Measurements from ENCODE around the gene BRME1. TPM values are rescaled to one million over a fixed set of nuclear protein-coding genes. Genes with fewer than 3 reads are reported as not detected.

BRME1 gene
- 10 to 100 TPM; 13.2 to 15.7 TPM for total RNA-seq

GRCh38 chr19:13905634-13906520, at the start of gene BRME1, which contains the start of gene CC2D1A:
Gene BRME1, minus strand, starts transcription at chr19:13906117. Its CDS starts 1,225 bp downstream, at chr19:13904892.
Gene CC2D1A, plus strand, starts transcription at chr19:13906201. Its CDS starts 241 bp downstream, at chr19:13906442.
- Mint-ChIP-seq H3K4me3 (peak within 1 kb of the TSS; percentile 90 to 93), H3K9me3 (no peaks in the 10 kb centered on the region), H3K36me3 (ENCODE audit: insufficient read depth in 2 of 2) (peaks cover 0 to 2% of the 10 kb centered on the region in 2 donors), H3K4me1 (ENCODE audit: low read depth) (peaks cover 31% of the 10 kb centered on the region), H3K27me3 (ENCODE audit: low read depth) (no peaks in the 10 kb centered on the region), H3K27ac (peak within 1 kb of the TSS; percentile 80)
- ATAC-seq (replicated peaks in 1 of 2), result peak; percentile 99
- DNase-seq, result peak; percentile 97

DNA sequence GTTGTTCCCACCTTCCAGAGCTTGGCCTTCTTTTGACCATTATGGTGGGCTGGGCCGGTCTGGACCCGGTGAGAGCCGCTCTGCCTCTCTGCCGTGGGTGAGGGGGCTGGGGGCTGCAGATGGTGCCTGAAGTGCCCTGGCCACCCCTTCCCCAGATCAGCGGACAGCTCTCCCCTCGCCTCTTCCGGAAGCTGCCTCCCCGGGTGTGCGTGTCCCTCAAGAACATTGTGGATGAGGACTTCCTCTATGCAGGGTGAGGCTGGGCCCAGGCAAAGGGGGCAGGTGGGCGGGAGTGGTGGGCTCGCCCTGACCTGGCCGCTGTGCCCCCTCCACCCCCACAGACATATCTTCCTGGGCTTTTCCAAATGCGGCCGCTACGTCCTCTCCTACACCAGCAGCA, 48.3 kb upstream of the BRME1 start:
- peaks cover 0 to 10% of the 10 kb centered on the region in 2 donors for H3K36me3 Mint-ChIP-seq (ENCODE audit: insufficient read depth in 2 of 2)
- H3K9me3 Mint-ChIP-seq, result no peaks in the 10 kb centered on the region
- H3K4me1 Mint-ChIP-seq (ENCODE audit: low read depth), result peaks cover 18% of the 10 kb centered on the region
- no peak overlapping the region for H3K27ac Mint-ChIP-seq
- ATAC-seq (replicated peaks in 1 of 2) (no peak), DNase-seq (no peak)
- H3K27me3 Mint-ChIP-seq (ENCODE audit: low read depth), result no peaks in the 10 kb centered on the region
- H3K4me3 Mint-ChIP-seq, result peak overlapping the region; percentile 99 to 100

DNA sequence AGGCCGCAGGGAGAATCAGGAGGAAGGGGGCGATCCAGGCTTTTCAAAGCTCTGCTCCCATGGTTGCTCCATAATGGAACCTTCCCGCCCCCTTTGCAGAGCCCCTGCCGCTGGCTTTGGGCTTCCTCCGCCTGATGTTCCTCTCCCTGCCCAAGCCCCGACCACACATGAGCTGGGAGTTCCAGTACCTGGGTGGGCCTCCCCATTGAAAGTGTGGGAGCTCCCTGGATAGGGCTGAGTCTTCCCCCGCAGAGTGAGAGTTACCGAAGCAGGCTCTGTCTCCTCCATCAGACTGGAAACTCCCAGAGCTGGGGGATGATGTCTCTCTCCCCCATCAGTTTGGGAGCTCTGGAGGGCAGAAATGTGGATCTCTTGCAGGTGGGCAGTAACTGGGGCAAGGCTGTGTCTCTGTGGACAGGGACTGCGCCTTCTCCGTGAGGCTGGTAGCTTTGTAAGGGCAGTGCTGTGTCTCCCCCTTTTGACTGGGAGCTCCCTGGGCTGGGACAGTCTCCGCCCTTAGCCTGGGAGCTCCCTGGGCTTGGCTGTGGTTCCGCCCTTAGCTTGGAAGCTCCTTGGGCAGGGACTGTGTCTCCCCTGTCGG, 47.1 kb upstream of the BRME1 start:
- Mint-ChIP-seq H3K9me3 (no peaks in the 10 kb centered on the region), H3K4me1 (ENCODE audit: low read depth) (peaks cover 18% of the 10 kb centered on the region), H3K4me3 (peak overlapping the region; percentile 99 to 100), H3K27ac (peak overlapping the region; percentile 60), H3K27me3 (ENCODE audit: low read depth) (no peaks in the 10 kb centered on the region), H3K36me3 (ENCODE audit: insufficient read depth in 2 of 2) (peaks cover 0 to 8% of the 10 kb centered on the region in 2 donors)
- no peak for DNase-seq
- ATAC-seq (replicated peaks in 1 of 2), result no peak

DNA sequence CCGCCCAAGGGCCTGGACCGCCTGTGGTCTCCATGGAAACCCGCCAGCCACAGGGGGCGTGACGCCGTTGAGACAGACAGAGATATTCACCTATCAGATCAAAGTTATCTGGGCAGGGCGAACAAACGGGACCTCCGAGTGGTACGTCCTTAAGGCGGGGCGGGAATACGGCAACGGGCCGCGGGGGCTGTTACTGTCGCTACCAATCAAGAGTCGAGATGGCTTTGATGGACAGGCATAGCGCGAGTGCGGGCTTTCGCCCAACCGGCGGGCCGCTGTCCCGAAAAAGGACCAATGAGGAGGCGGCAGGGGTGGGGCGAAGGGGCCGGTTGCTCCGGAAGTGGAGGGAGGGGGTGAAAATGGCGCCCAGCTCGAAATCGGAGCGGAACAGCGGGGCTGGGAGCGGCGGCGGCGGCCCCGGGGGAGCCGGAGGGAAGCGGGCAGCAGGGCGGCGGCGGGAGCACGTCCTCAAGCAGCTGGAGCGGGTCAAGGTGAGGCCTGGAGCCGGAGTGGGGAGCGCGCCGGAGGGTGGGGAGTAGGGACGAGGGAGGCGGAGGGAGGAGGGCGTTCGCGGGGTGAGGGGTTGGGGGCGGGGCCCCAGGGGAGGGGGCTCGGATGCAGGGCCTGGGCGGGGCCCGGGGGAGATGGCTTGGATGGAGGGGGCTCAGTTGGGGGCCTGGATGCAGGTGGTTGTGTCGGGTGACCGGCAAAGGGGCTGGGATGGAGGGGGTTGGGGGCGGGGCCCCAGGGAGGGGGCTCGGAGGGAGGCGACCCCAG, 46.4 kb upstream of the BRME1 start, which contains the start of gene DCAF15:
TSS of gene DCAF15 (plus strand) at position 356 of the 777 bp plus-strand sequence. CDS start at position 360, 4 bp downstream.
- H3K9me3 Mint-ChIP-seq, result no peaks in the 10 kb centered on the region
- peak within 1 kb of the TSS; percentile 99 to 100 for H3K4me3 Mint-ChIP-seq
- peak within 1 kb of the TSS; percentile 96 for H3K27ac Mint-ChIP-seq
- peaks cover 18% of the 10 kb centered on the region for H3K4me1 Mint-ChIP-seq (ENCODE audit: low read depth)
- H3K36me3 Mint-ChIP-seq (ENCODE audit: insufficient read depth in 2 of 2), result peaks cover 0 to 8% of the 10 kb centered on the region in 2 donors
- DNase-seq (peak; percentile 98 to 100), ATAC-seq (replicated peaks in 1 of 2) (peak; percentile 98)
- no peaks in the 10 kb centered on the region for H3K27me3 Mint-ChIP-seq (ENCODE audit: low read depth)

DNA sequence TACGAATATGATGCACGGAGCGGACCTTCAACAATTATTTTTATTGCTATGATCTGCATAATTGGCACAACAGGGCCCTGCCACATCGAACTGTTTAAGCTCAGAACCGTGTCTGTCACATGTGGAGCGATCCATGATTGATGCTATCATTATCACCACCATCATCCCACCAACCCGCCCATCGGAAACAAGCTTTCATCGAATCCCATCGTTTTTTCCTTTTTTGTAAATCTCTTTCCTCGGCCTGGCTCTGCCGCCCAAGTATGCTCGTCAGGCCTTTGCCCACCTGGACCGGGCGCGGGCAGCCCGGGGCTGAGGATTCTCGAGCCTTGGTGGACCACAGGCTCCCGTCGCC, 45.9 kb upstream of the BRME1 start:
- DNase-seq, result no peak
- Mint-ChIP-seq H3K9me3 (no peaks in the 10 kb centered on the region), H3K4me1 (ENCODE audit: low read depth) (peaks cover 18% of the 10 kb centered on the region), H3K27me3 (ENCODE audit: low read depth) (no peaks in the 10 kb centered on the region), H3K27ac (peak overlapping the region; percentile 96), H3K36me3 (ENCODE audit: insufficient read depth in 2 of 2) (peaks cover 0 to 5% of the 10 kb centered on the region in 2 donors), H3K4me3 (peak overlapping the region; percentile 99 to 100)
- ATAC-seq (replicated peaks in 1 of 2), result peak in 1 of 2 donors; percentile 5

DNA sequence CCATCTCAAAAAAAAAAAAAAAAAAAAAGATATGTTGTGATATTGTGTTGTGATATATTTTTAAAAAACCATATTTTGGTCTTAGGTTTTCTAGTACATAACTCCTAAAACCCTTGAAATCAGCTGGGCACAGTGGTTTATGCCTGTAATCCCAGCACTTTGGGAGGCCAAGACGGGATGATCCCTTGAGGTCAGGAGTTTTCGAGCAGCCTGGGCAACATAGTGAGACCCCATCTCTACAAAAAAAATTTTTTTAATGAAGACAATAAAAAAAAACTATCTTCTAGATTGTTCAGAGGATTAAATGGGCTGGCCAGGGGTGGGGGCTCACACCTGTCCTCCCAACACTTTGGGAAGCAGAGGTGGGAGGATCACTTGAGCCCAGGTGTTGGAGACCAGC, 45.1 kb upstream of the BRME1 start:
- H3K4me3 Mint-ChIP-seq, result no peak overlapping the region
- no peak overlapping the region for H3K27ac Mint-ChIP-seq

DNA sequence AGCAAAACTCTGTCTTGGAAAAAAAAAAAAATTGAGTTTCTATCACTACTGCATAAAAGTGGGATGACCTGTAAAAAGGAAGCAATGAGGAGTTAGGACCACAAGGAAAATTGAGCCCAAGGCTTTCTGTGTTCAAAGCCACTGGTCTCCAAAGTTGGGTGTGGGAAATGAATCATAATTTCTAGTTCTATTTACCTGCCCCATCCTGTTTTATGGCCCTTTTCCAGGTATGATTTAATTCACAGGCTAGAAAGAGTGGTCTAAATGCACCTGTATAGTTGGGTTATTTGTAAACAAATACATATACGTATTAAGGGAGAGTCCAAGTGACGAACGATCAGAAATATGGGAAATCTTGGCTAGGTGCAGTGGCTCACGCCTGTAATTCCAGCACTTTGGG, 40.5 kb upstream of the BRME1 start:
- Mint-ChIP-seq H3K4me3 (no peak overlapping the region), H3K36me3 (ENCODE audit: insufficient read depth in 2 of 2) (no peaks in the 10 kb centered on the region), H3K4me1 (ENCODE audit: low read depth) (peaks cover 1% of the 10 kb centered on the region), H3K27me3 (ENCODE audit: low read depth) (no peaks in the 10 kb centered on the region), H3K9me3 (no peaks in the 10 kb centered on the region), H3K27ac (no peak overlapping the region)
- no peak for DNase-seq
- ATAC-seq (replicated peaks in 1 of 2), result no peak

More for the DNA sequence above, 45.1 kb upstream of the BRME1 start:
- no peak for DNase-seq
- Mint-ChIP-seq H3K9me3 (no peaks in the 10 kb centered on the region), H3K36me3 (ENCODE audit: insufficient read depth in 2 of 2) (peaks cover 0 to 5% of the 10 kb centered on the region in 2 donors), H3K27me3 (ENCODE audit: low read depth) (no peaks in the 10 kb centered on the region), H3K4me1 (ENCODE audit: low read depth) (peaks cover 18% of the 10 kb centered on the region)
- ATAC-seq (replicated peaks in 1 of 2), result no peak

DNA sequence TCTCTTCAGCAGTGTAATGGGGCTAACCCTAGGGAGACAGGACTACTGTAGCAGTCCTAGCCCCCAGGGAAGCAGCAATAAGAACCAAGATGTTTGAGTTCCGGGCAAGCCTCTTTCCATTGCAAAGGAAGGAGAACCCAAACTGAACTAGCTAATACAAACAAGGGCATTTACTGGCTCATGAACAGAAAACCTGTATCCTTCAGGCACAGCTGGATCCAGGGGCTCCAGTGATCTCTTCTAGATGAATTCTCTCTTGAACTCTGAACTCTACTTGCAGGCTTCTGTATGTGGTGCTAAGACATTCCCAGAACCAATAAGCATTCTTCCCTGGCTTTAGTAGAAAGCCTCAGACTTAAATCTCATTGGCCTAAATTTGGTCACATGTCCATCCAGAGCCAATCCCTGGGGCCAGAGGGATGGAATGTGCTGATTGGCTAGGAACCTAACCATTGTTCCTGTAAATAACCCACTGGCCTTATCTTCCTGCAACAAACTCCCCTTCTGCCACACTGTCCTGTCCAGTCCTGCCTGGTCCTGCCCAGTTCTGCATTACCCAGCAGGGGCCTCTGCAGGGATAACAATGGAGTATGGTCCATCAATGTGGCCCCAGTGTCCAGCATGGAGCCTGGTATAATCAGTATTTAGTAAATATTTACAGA, 36.2 kb upstream of the BRME1 start:
- H3K4me1 Mint-ChIP-seq (ENCODE audit: low read depth), result no peaks in the 10 kb centered on the region
- no peak overlapping the region for H3K27ac Mint-ChIP-seq
- H3K9me3 Mint-ChIP-seq, result no peaks in the 10 kb centered on the region
- peaks cover 6% of the 10 kb centered on the region for H3K27me3 Mint-ChIP-seq (ENCODE audit: low read depth)
- DNase-seq (no peak), ATAC-seq (replicated peaks in 1 of 2) (no peak)
- no peaks in the 10 kb centered on the region for H3K36me3 Mint-ChIP-seq (ENCODE audit: insufficient read depth in 2 of 2)
- no peak overlapping the region for H3K4me3 Mint-ChIP-seq

DNA sequence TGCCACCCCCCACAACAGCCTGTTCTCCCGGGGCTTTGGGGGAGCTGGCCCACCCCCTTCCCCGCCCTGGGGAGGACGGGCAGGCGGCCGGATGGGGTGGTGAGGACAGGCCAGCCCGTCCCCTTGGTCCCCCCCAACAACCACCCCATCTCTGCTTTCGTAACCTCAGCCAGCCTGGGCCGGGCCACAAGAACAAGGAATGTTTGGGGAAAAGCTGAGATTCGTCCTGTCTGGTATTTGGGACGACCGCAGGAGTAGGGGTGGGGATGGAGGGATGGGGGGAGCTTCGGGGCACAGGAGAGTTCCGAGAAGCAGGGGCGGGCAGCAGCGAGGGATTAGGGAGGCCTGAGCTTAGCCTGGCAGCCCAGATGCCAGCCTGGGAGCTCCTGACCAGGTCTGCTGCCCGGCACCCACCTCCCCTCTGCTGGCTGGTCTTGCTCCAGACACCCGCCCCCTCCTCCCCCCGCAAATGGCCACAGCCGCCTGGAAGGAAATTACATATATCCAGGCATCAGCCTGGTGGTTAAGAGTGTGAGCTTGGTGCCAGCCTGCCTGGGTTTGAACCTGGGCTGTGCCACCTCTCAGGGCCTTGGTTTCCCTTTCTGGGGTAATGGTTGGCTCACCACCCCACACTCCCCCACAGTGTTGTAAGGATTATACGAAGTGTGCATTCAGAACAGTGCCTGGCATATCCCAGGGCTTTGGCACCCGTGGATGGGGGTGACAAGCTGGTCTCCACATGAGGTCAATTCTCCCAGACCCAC, 32.6 kb upstream of the BRME1 start, which contains the start of gene PODNL1:
TSS of gene PODNL1 (minus strand) at position 117 of the 764 bp plus-strand sequence. CDS start 236 bp downstream, outside the sequence.
- no peak for ATAC-seq (replicated peaks in 1 of 2)
- Mint-ChIP-seq H3K27me3 (ENCODE audit: low read depth) (peaks cover 7% of the 10 kb centered on the region), H3K27ac (no peak within 1 kb of the TSS), H3K4me3 (no peak within 1 kb of the TSS), H3K9me3 (no peaks in the 10 kb centered on the region), H3K36me3 (ENCODE audit: insufficient read depth in 2 of 2) (no peaks in the 10 kb centered on the region), H3K4me1 (ENCODE audit: low read depth) (peaks cover 7% of the 10 kb centered on the region)
- no peak for DNase-seq

DNA sequence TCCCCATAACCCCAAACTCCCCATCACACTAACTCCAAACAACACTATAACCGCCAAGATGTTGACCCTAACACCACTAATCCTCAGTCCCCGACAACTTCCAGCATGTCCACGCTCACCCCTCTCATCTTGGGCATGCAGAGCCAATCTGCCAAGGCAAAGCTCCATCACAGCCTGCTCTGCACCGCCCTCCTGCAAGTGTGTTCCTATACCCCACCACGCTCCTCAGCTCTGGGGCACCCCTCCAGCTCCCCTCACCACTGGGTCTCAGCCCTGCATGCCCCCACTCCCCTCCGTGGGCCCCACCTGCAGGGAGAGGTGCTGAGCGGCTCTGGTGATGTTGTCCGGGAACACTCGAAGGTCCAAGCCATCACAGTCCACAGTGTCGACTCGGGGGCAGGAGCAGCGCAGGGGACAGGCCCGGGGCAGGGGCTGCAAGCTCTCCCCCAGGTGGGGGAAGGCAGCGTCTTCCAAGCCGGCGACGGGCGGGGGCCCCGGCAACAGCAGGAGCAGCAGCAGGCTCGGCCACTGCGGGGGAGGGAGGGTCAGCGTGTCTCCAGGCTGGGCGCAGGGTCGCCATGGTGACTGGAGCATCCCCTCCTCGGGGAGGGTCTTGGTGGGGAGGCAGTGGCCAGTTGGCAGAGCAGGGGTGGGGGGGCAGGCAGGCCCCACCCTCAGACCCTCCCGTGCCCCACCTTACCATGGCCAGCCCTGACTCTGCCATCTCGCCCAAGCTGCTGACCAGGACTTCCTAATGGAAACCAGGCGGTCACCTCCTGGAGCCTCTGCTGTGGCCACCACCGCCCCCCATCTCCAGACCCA, 31.8 kb upstream of the BRME1 start:
- Mint-ChIP-seq H3K27me3 (ENCODE audit: low read depth) (peaks cover 7% of the 10 kb centered on the region), H3K4me1 (ENCODE audit: low read depth) (peaks cover 7% of the 10 kb centered on the region), H3K36me3 (ENCODE audit: insufficient read depth in 2 of 2) (no peaks in the 10 kb centered on the region), H3K27ac (no peak overlapping the region), H3K4me3 (no peak overlapping the region), H3K9me3 (no peaks in the 10 kb centered on the region)
- no peak for DNase-seq
- ATAC-seq (replicated peaks in 1 of 2), result no peak

- no peak overlapping the region for H3K27ac Mint-ChIP-seq
- no peaks in the 10 kb centered on the region for H3K9me3 Mint-ChIP-seq
- H3K27me3 Mint-ChIP-seq (ENCODE audit: low read depth), result peaks cover 7% of the 10 kb centered on the region
- H3K4me3 Mint-ChIP-seq, result no peak overlapping the region
- H3K36me3 Mint-ChIP-seq (ENCODE audit: insufficient read depth in 2 of 2), result no peaks in the 10 kb centered on the region
- DNase-seq (no peak), ATAC-seq (replicated peaks in 1 of 2) (no peak)
- peaks cover 7% of the 10 kb centered on the region for H3K4me1 Mint-ChIP-seq (ENCODE audit: low read depth)
These were observed 30.0 kb upstream of the BRME1 start for GRCh38 chr19:13935765-13936510.
